Peyer's patch (tissue), 4 donors: ENCODE data around the gene SLC7A7. TPM values are rescaled to one million over a fixed set of nuclear protein-coding genes. Genes with fewer than 3 reads are reported as not detected.
"Not testable (repeated sequence)": the region's sequence is repeated elsewhere in the genome, so short reads cannot be mapped to it uniquely, and the experiment has no call there.

ENCODE experiments used
- DNase-seq, 3 donors: peaks; one replicate each; pipeline ENCODE4 v3.0.0-alpha.2; 2017 to 2019
- H3K27ac ChIP-seq, 4 donors: fragments of 200-600 bp; sonication (generic); one replicate each; pipeline ENCODE4 v1.5.1; 2016 to 2019
- H3K27me3 ChIP-seq, 2 donors: fragments of 200-600 bp; sonication (generic); one replicate each; pipeline ENCODE4 v1.5.1; 2019
- H3K36me3 ChIP-seq, 3 donors: fragments of 200-600 bp; sonication (generic); one replicate each; pipeline ENCODE4 v1.5.1; 2016 to 2019
- H3K4me1 ChIP-seq, 4 donors: fragments of 200-600 bp; sonication (generic); one replicate each; pipeline ENCODE4 v1.5.1; 2016 to 2019
- H3K4me3 ChIP-seq, 4 donors: fragments of 200-600 bp; sonication (generic); 1 replicate in 3 of 4; 2 replicates in 1 of 4; pipeline ENCODE4 v1.5.1; 2016 to 2019; ENCODE audit warnings: mild to moderate bottlenecking in 1 of 4
- H3K9me3 ChIP-seq, 4 donors: fragments of 200-600 bp; sonication (generic); one replicate each; pipeline ENCODE4 v1.5.1; 2016 to 2019; ENCODE audit warnings: mild to moderate bottlenecking in 1 of 4
- CTCF ChIP-seq, 6 experiments: fragments of 450-650 bp in 4 of 6; fragments of 200-600 bp in 2 of 6; sonication (generic) in 1 of 6; IDR thresholded peaks; one replicate each; pipeline ENCODE4 v1.5.1; 2017 to 2019; ENCODE audit warnings: antibody characterized with exemption in 6 of 6, mild to moderate bottlenecking in 3 of 6, moderate library complexity in 1 of 6
- POLR2A ChIP-seq, 2 donors: fragments of 450-650 bp; IDR thresholded peaks; one replicate each; pipeline ENCODE4 v1.5.1; 2017; ENCODE audit warnings: antibody characterized with exemption in 2 of 2, mild to moderate bottlenecking in 2 of 2, moderate library complexity in 2 of 2
- total RNA-seq, 4 donors: library from RNA; depleted of rRNA; stranded (reverse); fragments of >200 nt; gene quantifications; one replicate each; pipeline ENCODE4 v1.1.0, GENCODE V29; 2016

SLC7A7 gene
- total RNA-seq, 4 donors from 2014 or later = 30.5 to 787 (median 367) TPM

DNA sequence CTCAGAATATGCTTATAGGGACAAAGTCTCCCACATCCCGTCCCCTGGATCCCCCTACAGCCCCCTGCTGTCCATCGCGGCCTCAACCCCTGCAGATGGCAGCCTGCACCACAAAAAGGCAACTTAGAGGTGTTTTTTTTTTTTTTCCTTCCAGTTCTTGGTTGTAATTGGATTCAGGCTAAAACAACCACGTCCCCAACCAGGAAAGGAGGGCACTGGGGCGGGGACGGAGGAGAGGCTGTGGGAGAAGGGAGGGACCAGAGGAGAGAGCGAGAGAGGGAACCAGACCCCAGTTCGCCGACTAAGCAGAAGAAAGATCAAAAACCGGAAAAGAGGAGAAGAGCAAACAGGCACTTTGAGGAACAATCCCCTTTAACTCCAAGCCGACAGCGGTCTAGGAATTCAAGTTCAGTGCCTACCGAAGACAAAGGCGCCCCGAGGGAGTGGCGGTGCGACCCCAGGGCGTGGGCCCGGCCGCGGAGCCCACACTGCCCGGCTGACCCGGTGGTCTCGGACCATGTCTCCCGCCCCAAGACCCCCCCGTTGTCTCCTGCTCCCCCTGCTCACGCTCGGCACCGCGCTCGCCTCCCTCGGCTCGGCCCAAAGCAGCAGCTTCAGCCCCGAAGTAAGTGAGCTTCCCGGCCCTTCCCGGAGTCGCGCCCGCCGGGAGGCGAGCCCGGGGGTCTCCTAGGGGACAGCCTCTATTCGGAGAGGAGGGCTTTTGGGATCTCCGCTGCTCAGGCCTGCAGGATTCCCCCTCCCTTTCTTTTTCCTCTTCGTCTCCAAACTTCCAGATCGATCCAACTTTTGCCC lies 21.3 kb upstream of the SLC7A7 start, which contains the start of gene MMP14:
Gene MMP14, plus strand, starts transcription at position 285 of the 813 bp plus-strand sequence. Its CDS starts 233 bp downstream, at position 518.
- Histone ChIP-seq H3K4me3 (peak within 1 kb of the TSS; percentile 46 to 86 (median 72)), H3K36me3 (peaks cover 0 to 17% (median 0%) of the 10 kb centered on the region in 3 donors), H3K9me3 (no peaks in the 10 kb centered on the region), H3K27me3 (no peaks in the 10 kb centered on the region), H3K27ac (peak within 1 kb of the TSS; percentile 74 to 94 (median 88)), H3K4me1 (peaks cover 0 to 29% (median 4%) of the 10 kb centered on the region in 4 donors)
- TF ChIP-seq CTCF (IDR thresholded peaks at IDR 0.05) (peak in 1 of 6 experiments; percentile 20), POLR2A (IDR thresholded peaks at IDR 0.05) (peak in 1 of 2 donors; percentile 58)
- peak; percentile 26 to 81 (median 70) for DNase-seq

- H3K36me3 ChIP-seq = peaks cover 0 to 12% (median 0%) of the 10 kb centered on the region in 3 donors
Measured at GRCh38 chr14:22835505-22835904, 20.3 kb upstream of the SLC7A7 start.

DNA sequence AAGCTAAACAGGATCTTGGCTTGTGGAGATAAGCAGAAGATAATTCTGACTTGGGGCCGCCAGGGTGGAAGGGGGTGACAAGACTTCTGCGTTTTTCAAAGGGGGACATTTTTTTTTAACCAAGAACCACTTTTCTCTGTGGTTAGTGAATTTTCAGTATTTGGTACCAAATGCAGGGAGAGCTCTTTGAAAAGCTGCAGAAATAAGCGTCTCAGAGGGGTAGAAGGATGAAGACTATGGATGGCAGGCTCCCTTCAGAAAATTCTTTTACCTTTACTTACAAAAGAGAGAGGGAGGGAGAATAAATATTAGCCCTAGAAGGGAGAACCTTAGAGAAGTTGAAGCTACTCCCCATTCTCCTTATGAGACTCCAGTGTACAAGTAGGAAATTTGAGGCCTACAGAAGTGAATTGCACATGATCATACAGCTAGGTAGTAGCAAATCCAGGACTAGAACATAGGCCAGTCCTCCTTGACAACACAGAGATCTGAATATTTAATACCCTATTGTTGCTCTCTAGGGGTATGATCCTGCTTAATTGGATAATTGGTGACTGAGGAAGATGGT lies 15.3 kb upstream of the SLC7A7 start:
- DNase-seq = no peak
- H3K36me3 ChIP-seq = peaks cover 0 to 12% (median 0%) of the 10 kb centered on the region in 3 donors
- peak overlapping the region in 3 of 4 donors; percentile 68 to 92 (median 86) for H3K27ac ChIP-seq
- H3K4me1 ChIP-seq = peaks cover 0 to 12% (median 4%) of the 10 kb centered on the region in 4 donors
- no peaks in the 10 kb centered on the region for H3K9me3 ChIP-seq
- H3K4me3 ChIP-seq = peak overlapping the region; percentile 73 to 92 (median 88)
- H3K27me3 ChIP-seq = no peaks in the 10 kb centered on the region
- TF ChIP-seq CTCF (IDR thresholded peaks at IDR 0.05) (no peak), POLR2A (IDR thresholded peaks at IDR 0.05) (no peak)

More at GRCh38 chr14:22835505-22835904, 20.3 kb upstream of the SLC7A7 start:
- Histone ChIP-seq H3K27me3 (no peaks in the 10 kb centered on the region), H3K4me3 (no peak overlapping the region), H3K27ac (peak overlapping the region in 2 of 4 donors; percentile 54 to 94), H3K9me3 (no peaks in the 10 kb centered on the region), H3K4me1 (peaks cover 0 to 30% (median 5%) of the 10 kb centered on the region in 4 donors)
- DNase-seq = no peak
- TF ChIP-seq CTCF (IDR thresholded peaks at IDR 0.05) (no peak), POLR2A (IDR thresholded peaks at IDR 0.05) (no peak)

DNA sequence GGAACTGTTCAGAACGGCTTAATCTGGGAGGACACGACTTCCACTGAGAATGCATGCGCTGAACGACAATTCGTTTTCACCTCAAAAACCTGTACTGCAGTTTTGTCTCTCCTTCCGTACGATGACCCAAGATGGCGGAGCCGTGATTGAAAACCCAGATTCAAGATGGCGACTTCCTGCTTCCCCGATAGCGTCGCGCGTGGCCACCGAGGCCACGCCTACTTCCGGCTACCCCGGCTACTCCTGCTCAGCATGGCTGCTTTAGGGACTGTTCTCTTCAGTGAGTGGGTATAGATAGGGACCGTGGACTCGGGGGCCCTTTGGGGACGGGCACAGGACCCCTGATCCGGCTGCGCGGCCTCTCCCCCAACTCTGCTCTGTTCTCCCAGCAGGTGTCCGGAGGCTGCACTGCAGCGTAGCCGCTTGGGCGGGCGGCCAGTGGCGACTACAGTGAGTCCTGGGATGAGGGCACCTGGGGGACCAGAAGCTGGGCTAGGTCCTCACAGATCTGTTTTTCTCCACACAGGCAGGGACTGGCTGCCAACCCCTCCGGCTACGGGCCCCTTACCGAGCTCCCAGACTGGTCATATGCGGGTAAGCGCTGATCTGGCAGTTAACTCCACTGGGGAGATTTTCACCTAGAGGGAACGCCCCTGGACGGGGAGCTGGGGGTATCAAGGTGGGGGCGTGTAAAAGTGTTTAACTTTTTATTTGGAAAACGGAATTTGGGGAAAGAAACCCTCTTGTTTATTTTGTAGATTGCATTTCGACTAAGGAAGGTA lies 14.6 kb upstream of the SLC7A7 start, which contains the start of gene MRPL52:
Gene MRPL52, plus strand, starts transcription at position 227 of the 782 bp plus-strand sequence. Its CDS starts 26 bp downstream, at position 253.
- peaks cover 0 to 12% (median 0%) of the 10 kb centered on the region in 3 donors for H3K36me3 ChIP-seq
- peak in 1 of 2 donors; percentile 22 for TF ChIP-seq POLR2A (IDR thresholded peaks at IDR 0.05)
- TF ChIP-seq CTCF (IDR thresholded peaks at IDR 0.05) = no peak
- peaks cover 0 to 12% (median 4%) of the 10 kb centered on the region in 4 donors for H3K4me1 ChIP-seq
- no peaks in the 10 kb centered on the region for H3K27me3 ChIP-seq
- no peaks in the 10 kb centered on the region for H3K9me3 ChIP-seq
- peak; percentile 89 to 96 (median 91) for DNase-seq
- H3K4me3 ChIP-seq = peak within 1 kb of the TSS; percentile 73 to 92 (median 88)
- peak within 1 kb of the TSS; percentile 68 to 92 (median 82) for H3K27ac ChIP-seq

GRCh38 chr14:22829076-22829660 lies 13.9 kb upstream of the SLC7A7 start:
- peak overlapping the region; percentile 73 to 92 (median 88) for H3K4me3 ChIP-seq
- not testable (repeated sequence) for H3K36me3 ChIP-seq, DNase-seq, H3K9me3 ChIP-seq, H3K27me3 ChIP-seq
- H3K4me1 ChIP-seq = peaks cover 0 to 19% (median 6%) of the 10 kb centered on the region in 4 donors
- H3K27ac ChIP-seq = peak overlapping the region; percentile 68 to 92 (median 82)
